ENCODE results near the gene KCNT2.

The KCNT2 gene

DNA sequence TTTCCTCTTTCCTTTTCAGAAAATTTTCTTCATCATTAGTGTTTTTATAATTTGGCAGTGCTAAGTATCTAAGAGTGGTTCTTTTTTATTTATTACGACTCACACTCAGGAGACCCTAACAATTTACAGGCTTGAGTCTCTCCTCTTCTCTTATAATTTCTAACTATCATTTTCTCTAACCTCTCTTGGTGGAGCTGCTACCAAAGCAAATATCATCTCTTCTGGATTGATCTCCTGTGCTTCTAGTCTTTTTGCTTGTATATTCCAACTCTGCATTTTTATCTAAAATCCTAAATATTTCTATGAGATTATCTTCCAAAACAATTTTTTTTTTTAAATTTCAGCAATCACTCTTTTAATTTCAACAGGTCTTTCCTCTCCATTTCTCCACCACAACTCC is 250.3 kb downstream of the KCNT2 start:
- H3K9me3 Mint-ChIP-seq, result no peaks in the 10 kb centered on the region
- no peak overlapping the region for H3K4me3 Mint-ChIP-seq
- no peaks in the 10 kb centered on the region for H3K27me3 Mint-ChIP-seq
- H3K36me3 Mint-ChIP-seq (ENCODE audit: low read depth), result no peaks in the 10 kb centered on the region
- no peak for DNase-seq
- no peak for ATAC-seq
- H3K27ac Mint-ChIP-seq, result no peak overlapping the region
- no peaks in the 10 kb centered on the region for H3K4me1 Mint-ChIP-seq

DNA sequence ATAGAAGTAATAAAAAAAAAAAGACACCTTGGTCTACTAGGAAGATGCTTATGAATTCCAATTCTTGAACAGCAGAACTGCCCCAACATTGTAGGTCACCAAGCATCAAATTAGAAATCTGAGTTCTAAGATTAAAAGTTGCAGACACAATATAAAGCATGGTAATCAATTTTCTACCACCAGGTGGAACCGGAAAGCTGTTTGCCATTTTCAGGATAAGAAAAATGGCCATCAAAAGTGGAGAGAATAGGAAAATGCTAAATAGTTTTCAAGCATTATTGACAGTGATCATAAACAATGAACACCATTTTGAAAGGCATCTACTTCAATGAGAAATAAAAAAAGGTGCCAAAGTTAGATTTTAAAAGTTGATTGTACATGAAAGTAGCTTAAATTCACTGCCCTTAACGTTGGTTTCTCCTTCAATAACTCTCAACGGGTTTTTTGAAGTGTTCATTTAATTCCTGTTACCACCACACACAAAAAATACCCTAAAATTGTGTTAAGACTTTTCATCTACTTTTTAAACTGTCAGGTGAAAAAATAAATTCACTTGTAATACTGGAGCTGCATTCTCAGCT is 252.9 kb downstream of the KCNT2 start:
- H3K27ac Mint-ChIP-seq, result no peak overlapping the region
- H3K4me3 Mint-ChIP-seq, result no peak overlapping the region
- H3K36me3 Mint-ChIP-seq (ENCODE audit: low read depth), result no peaks in the 10 kb centered on the region
- no peaks in the 10 kb centered on the region for H3K9me3 Mint-ChIP-seq
- no peak for DNase-seq
- no peak for ATAC-seq
- no peaks in the 10 kb centered on the region for H3K27me3 Mint-ChIP-seq
- H3K4me1 Mint-ChIP-seq, result no peaks in the 10 kb centered on the region

DNA sequence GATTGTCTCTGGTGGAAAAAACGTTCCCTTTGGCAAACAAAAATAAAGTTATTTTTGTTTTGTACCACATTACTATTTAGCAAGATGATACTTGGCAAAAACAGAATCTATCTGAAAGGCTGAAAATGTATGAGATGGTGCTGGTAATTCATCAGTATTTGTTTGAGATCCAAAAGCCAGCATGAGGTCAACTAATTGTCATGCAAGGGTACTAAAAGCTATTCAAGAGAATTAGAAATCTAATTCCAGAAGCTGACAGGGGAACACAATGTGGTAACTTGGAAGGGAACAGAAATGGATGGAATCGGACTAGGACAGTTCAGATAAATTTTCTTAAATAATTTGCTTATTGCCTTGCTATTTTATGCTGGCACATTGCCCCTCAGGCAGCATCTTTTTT is 263.8 kb downstream of the KCNT2 start:
- no peaks in the 10 kb centered on the region for H3K27me3 Mint-ChIP-seq
- no peaks in the 10 kb centered on the region for H3K4me1 Mint-ChIP-seq

GRCh38 chr1:196324345-196324744 is 283.9 kb downstream of the KCNT2 start:
- Mint-ChIP-seq H3K9me3 (no peaks in the 10 kb centered on the region), H3K36me3 (ENCODE audit: low read depth) (no peaks in the 10 kb centered on the region), H3K4me1 (no peaks in the 10 kb centered on the region), H3K27me3 (no peaks in the 10 kb centered on the region), H3K4me3 (no peak overlapping the region), H3K27ac (no peak overlapping the region)
- no peak for DNase-seq
- ATAC-seq, result no peak

More for the DNA sequence above, 263.8 kb downstream of the KCNT2 start:
- H3K27ac Mint-ChIP-seq, result no peak overlapping the region
- H3K4me3 Mint-ChIP-seq, result no peak overlapping the region
- H3K36me3 Mint-ChIP-seq (ENCODE audit: low read depth), result no peaks in the 10 kb centered on the region
- ATAC-seq (no peak), DNase-seq (no peak)
- no peaks in the 10 kb centered on the region for H3K9me3 Mint-ChIP-seq

DNA sequence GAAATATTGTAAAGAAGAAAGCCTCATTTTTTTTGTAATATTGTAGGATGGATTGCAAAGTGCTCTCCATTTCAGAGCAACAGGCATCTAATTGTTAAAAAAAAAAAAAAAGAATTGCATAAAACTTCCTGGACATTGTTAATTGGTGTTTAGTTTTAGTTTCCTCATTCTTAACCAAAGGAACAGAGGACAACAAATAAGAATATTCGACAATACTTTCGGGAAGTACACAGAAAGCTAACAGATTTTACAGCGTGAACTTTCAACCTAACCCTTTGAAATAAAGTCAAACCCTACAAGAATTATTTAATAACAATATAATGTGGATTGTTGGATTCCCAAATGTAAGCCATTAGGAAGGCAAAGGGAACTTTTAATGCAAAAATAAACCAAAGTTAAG is 284.4 kb downstream of the KCNT2 start:
- ATAC-seq (no peak), DNase-seq (no peak)
- H3K27me3 Mint-ChIP-seq, result no peaks in the 10 kb centered on the region
- H3K36me3 Mint-ChIP-seq (ENCODE audit: low read depth), result no peaks in the 10 kb centered on the region
- no peak overlapping the region for H3K4me3 Mint-ChIP-seq
- no peaks in the 10 kb centered on the region for H3K9me3 Mint-ChIP-seq
- H3K27ac Mint-ChIP-seq, result no peak overlapping the region
- no peaks in the 10 kb centered on the region for H3K4me1 Mint-ChIP-seq

DNA sequence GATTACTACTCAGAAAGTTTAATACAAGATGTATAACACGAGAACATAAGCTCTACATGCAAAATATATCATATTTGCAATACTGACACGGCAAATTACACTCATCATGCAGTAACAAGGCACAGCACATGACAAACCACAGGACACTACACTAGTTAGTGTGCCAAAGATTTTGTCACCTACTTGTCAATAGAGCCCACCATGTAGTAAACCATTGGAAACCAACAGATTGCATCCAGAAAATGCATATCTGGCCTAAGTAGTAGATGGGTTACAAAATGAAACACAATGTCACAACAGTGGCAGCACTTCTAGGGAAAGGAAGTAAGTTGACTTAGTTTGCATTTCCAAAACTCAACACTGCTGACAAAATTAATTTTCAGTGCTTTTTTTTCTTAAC is 288.9 kb downstream of the KCNT2 start:
- Mint-ChIP-seq H3K4me3 (no peak overlapping the region), H3K27me3 (no peaks in the 10 kb centered on the region), H3K36me3 (ENCODE audit: low read depth) (no peaks in the 10 kb centered on the region), H3K27ac (no peak overlapping the region), H3K4me1 (no peaks in the 10 kb centered on the region), H3K9me3 (no peaks in the 10 kb centered on the region)
- no peak for ATAC-seq
- no peak for DNase-seq

DNA sequence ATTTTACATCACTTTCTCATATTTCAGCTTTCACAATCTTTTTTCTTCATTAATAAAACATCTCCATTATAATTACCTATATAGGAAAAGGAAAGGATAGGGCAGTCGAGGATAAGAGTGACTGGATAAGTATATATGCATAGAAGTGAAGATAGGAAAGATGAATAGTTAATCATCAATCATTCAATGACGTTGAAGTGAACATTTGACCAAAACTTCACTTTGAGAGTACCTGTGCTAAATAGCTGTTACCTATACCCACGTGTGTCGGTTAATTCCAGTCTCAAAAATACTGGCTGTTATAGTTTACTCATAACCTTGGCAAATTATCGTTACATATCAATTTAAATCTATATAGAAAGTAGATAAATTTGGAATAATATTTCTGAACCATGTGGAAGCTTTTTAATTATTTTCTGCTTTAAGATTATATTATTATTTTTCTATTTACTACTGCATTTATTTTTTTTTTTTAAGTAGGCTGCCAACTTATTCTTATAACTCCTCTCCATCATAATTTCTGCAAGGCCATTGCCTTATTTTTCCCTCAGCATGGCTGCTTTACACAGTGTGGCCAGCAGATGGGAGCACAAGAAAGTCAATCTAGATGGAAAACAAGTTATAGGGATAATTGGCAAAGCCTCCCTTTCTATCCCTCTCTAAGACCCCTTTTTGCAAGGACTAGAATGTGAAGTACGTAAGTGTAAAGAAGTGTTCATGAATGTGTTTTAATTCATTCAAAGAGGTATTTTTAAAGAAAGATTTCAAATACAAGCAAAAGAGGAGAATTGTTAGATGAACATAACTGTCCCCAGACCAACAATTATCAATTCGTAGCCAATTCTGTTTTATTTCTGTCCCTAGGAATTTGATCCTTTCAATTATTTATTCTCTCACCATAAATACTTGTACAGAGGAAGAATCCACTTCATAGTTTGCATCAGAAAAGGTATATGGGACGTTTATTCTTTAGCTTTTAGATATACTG is 290.4 kb downstream of the KCNT2 start:
- Mint-ChIP-seq H3K36me3 (ENCODE audit: low read depth) (no peaks in the 10 kb centered on the region), H3K27me3 (no peaks in the 10 kb centered on the region), H3K4me1 (no peaks in the 10 kb centered on the region), H3K9me3 (no peaks in the 10 kb centered on the region), H3K27ac (no peak overlapping the region), H3K4me3 (no peak overlapping the region)
- ATAC-seq (no peak), DNase-seq (no peak)

DNA sequence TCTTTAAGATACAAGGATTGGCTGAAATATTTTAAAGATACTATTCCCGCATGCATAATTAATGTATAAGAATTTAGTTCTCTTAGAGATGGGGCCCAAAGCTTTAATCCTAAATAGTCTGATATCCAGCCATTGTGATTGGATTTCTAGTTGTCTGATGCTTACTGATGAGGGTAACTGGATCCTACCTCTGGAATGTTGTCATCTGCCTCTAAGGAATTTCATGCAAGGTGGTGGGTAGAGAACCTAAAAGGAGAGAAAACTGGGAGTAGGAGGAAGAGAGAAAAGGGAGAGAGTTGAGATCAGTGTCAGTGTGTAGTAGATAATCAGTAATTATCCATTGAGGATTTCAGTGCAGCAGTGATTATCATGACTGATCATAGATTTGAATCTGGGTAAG is 295.5 kb downstream of the KCNT2 start:
- Mint-ChIP-seq H3K4me1 (no peaks in the 10 kb centered on the region), H3K27ac (no peak overlapping the region), H3K4me3 (no peak overlapping the region), H3K9me3 (no peaks in the 10 kb centered on the region), H3K27me3 (no peaks in the 10 kb centered on the region), H3K36me3 (ENCODE audit: low read depth) (no peaks in the 10 kb centered on the region)
- ATAC-seq, result no peak
- no peak for DNase-seq

- Mint-ChIP-seq H3K4me3 (no peak overlapping the region), H3K36me3 (ENCODE audit: low read depth) (no peaks in the 10 kb centered on the region), H3K9me3 (no peaks in the 10 kb centered on the region)
These were observed 298.9 kb downstream of the KCNT2 start for GRCh38 chr1:196309386-196309785.

GRCh38 chr1:196308176-196308575 is 300.1 kb downstream of the KCNT2 start:
- DNase-seq (no peak), ATAC-seq (no peak)
- Mint-ChIP-seq H3K27ac (no peak overlapping the region), H3K36me3 (ENCODE audit: low read depth) (no peaks in the 10 kb centered on the region), H3K27me3 (no peaks in the 10 kb centered on the region), H3K4me1 (no peaks in the 10 kb centered on the region), H3K9me3 (no peaks in the 10 kb centered on the region), H3K4me3 (no peak overlapping the region)

More at GRCh38 chr1:196309386-196309785, 298.9 kb downstream of the KCNT2 start:
- ATAC-seq (no peak), DNase-seq (no peak)
- H3K27me3 Mint-ChIP-seq, result no peaks in the 10 kb centered on the region
- no peaks in the 10 kb centered on the region for H3K4me1 Mint-ChIP-seq
- no peak overlapping the region for H3K27ac Mint-ChIP-seq

DNA sequence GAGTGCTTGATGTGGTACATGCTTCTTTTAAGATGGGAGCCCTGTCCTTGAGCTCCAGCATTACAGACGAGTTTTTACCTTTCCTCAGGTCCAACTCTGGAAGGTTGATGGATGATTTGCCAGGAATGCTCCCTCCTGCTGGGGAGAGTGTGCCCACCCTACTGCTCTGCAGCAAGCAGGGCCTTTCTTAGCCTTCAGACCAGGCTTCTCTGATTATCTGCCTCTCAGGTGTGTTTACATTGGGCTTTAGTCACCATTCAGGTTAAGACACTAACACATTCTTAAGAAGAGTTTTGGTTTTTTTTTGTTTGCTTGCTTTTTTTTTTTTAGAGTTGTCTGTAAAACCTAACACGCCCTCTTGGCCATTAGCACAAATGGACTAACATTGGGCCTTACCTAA is 301.8 kb downstream of the KCNT2 start:
- Mint-ChIP-seq H3K4me3 (no peak overlapping the region), H3K36me3 (ENCODE audit: low read depth) (no peaks in the 10 kb centered on the region)
- DNase-seq, result no peak

DNA sequence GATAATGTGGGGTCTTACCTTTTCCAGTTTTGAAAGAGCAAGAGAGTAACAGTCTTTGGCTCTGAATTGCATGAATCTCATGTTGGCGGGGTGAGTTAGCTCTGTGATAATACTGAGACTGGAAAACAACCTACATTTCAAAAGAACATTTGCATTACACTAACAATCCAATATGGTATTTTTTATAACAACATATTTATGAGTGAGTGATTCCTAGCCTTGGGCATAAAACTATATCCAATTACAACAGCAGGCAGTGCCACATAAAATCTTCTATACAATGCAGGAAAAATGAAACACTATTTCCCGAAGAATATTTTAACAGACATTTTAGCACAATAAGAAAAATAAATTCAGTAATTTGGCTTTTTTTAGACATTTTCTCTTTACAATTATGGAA is 303.0 kb downstream of the KCNT2 start:
- Mint-ChIP-seq H3K27me3 (no peaks in the 10 kb centered on the region), H3K27ac (no peak overlapping the region), H3K9me3 (no peaks in the 10 kb centered on the region), H3K4me1 (no peaks in the 10 kb centered on the region), H3K36me3 (ENCODE audit: low read depth) (no peaks in the 10 kb centered on the region), H3K4me3 (no peak overlapping the region)
- ATAC-seq (no peak), DNase-seq (no peak)

More for the DNA sequence above, 301.8 kb downstream of the KCNT2 start:
- Mint-ChIP-seq H3K4me1 (no peaks in the 10 kb centered on the region), H3K27ac (no peak overlapping the region), H3K27me3 (no peaks in the 10 kb centered on the region), H3K9me3 (no peaks in the 10 kb centered on the region)
- no peak for ATAC-seq

- H3K9me3 Mint-ChIP-seq, result no peaks in the 10 kb centered on the region
- H3K4me1 Mint-ChIP-seq, result no peaks in the 10 kb centered on the region
- H3K27me3 Mint-ChIP-seq, result no peaks in the 10 kb centered on the region
- ATAC-seq (no peak), DNase-seq (no peak)
- H3K4me3 Mint-ChIP-seq, result no peak overlapping the region
- no peak overlapping the region for H3K27ac Mint-ChIP-seq
- no peaks in the 10 kb centered on the region for H3K36me3 Mint-ChIP-seq (ENCODE audit: low read depth)
These were observed 305.3 kb downstream of the KCNT2 start for GRCh38 chr1:196302981-196303380.

DNA sequence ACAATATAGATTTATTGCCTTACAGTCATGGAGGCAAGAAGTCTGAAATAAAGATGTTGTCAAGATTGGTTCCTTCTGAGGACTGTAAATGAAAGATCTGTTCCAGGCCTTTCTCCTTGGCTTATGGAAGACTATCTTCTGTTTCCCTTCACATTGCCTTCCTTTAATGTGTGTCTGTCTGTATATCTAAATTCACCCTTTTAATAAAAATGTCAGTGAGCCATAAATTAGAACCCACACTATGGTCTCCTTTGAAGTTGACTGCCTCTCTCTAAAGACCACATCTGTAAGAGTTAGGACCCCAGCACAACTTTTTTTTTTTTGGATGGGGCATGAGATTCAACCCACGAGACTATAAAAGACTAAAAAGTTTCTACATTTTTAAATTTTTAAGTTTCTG is 305.8 kb downstream of the KCNT2 start:
- H3K9me3 Mint-ChIP-seq, result no peaks in the 10 kb centered on the region
- H3K4me3 Mint-ChIP-seq, result no peak overlapping the region
- no peaks in the 10 kb centered on the region for H3K4me1 Mint-ChIP-seq
- DNase-seq (no peak), ATAC-seq (no peak)
- no peak overlapping the region for H3K27ac Mint-ChIP-seq
- no peaks in the 10 kb centered on the region for H3K36me3 Mint-ChIP-seq (ENCODE audit: low read depth)
- H3K27me3 Mint-ChIP-seq, result no peaks in the 10 kb centered on the region

DNA sequence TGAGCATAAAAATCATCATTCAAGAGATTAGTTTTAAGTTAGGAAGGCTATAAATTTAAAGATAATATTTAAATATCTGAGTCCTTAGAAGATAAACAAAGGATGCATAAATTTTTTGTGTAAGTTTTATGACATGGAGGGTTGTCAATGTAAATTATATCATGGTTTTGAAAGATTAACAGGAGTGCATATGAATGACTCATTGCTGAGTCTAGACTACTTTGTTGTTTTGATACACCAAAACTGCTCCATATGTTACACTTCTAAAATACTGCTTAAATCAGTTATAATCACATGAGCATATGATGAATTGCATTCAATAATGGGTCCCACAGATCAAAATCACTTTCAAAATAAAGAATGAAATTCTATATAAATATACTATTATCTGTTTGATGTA is 312.5 kb downstream of the KCNT2 start:
- Mint-ChIP-seq H3K4me1 (no peaks in the 10 kb centered on the region), H3K27me3 (no peaks in the 10 kb centered on the region), H3K9me3 (peaks cover 3% of the 10 kb centered on the region), H3K4me3 (no peak overlapping the region), H3K36me3 (ENCODE audit: low read depth) (no peaks in the 10 kb centered on the region), H3K27ac (no peak overlapping the region)
- no peak for DNase-seq
- ATAC-seq, result no peak

Data from activated naive CD8-positive, alpha-beta T cell treated with anti-CD3 and anti-CD28 coated beads, Interleukin-2, amount 50 U/mL, for 24 hours (primary cell).